ENCODE measurements around the gene GFAP.

Gene GFAP

GRCh38 chr17:44903012-44903685, 12.2 kb downstream of the GFAP start:
- no peak for DNase-seq (ENCODE audit: low read depth in 2 of 2, low spot score in 1 of 2)

DNA sequence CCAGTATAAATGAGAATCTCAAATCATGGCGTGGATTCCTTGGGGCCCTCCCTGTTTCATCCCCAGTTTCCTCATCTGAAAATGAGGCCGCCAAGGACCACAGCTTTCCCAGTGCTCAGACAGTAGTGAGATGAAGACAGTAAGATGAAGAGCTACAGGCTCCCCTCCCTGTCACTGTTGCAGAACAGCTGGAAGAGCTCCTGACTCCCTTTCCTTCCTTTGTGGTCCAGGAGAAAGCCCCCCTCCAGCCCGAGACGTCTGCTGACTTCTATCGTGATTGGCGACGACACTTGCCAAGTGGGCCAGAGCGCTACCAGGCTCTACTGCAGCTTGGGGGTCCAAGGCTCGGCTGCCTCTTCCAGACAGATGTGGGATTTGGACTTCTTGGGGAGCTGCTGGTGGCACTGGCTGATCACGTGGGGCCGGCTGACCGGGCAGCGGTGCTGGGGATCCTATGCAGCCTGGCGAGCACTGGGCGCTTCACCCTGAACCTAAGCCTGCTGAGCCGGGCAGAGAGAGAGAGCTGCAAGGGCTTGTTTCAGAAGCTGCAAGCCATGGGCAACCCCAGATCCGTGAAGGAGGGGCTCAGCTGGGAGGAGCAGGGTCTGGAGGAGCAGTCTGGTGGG, 13.1 kb downstream of the GFAP start:
- DNase-seq (ENCODE audit: low read depth in 2 of 2, low spot score in 1 of 2) = no peak

- no peak for DNase-seq (ENCODE audit: low read depth in 2 of 2, low spot score in 1 of 2)
These were observed 13.8 kb downstream of the GFAP start for GRCh38 chr17:44901411-44901921.

DNA sequence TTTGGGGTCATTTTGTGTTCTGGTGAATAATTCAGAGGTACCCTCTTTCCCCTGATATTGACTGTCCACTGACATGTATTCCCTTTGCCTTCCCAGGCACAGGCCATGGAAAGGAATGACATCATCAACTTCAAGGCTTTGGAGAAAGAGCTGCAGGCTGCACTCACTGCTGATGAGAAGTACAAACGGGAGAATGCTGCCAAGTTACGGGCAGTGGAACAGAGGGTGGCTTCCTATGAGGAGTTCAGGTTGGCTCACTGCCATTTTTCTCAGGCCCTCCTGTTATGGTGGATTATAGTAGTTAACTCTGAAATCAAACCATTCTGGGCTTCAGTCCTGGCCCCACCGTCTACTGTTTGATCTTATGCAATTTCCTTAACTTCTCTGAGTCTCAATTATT, 14.4 kb downstream of the GFAP start:
- DNase-seq (ENCODE audit: low read depth in 2 of 2, low spot score in 1 of 2) = no peak

DNA sequence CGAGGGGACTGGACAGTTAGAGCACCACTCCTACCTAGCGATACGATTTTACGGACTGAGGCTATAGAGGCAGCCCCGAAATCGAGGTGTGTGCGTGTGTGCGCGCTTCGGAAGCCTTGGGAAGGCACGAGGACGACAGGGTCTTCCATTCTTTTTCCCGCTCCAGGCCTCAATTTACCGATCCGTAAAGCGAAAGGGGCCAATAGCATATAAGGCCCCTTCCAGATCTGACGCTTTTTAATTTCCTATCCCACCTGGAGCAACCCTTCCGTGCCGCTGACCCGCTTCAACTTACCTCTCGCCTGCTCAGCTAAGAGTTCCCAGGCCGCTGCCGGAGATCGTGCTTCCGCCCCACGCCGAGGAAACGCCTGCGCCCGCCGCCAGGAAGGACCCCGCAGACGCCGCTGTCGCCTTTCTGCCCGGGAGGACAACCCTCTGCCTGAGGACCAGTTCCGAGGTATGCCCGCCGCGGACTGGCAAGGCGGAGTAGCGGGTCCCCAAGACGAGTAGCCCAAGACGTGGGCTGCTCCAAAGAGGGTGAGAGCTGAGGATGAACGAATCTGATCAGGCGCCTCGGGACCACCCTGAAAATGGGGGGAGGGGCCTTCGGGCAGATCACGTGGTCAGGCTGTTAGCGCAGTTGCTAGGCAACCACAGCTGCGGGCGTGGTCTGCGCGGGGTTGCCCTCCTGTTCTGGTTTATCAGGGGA, 16.1 kb downstream of the GFAP start, which contains the start of gene EFTUD2:
Gene EFTUD2 (minus strand): TSS at position 372 of the 709 bp plus-strand sequence. CDS start 4,924 bp downstream, outside the sequence.
- peak; percentile 84 to 89 for DNase-seq (ENCODE audit: low read depth in 2 of 2, low spot score in 1 of 2)

- no peak for DNase-seq (ENCODE audit: low read depth in 2 of 2, low spot score in 1 of 2)
These were observed 16.6 kb downstream of the GFAP start for GRCh38 chr17:44898768-44899073.

DNA sequence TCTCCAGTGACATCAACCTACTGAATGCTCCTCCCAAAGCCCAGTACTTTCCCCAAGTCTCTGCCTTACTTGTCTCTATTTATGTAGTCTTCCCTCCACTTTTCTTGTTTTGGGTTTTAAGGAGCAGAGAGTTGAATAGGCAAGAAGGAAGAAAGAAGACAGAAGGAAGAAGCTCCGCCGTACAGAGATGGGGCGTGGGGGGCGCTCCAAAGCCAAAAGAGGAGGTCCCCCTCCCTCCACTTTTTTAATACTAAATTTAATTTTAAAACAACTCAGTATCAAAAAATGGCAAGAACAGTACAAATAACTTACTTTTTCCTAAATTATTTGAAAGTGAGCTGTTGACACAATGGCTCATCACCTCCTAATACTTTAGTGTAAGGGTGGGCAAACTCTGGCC, 20.7 kb downstream of the GFAP start:
- no peak for DNase-seq (ENCODE audit: low read depth in 2 of 2, low spot score in 1 of 2)

- no peak for DNase-seq (ENCODE audit: low read depth in 2 of 2, low spot score in 1 of 2)
These were observed 23.1 kb downstream of the GFAP start for GRCh38 chr17:44892250-44892649.

- no peak for DNase-seq (ENCODE audit: low read depth in 2 of 2, low spot score in 1 of 2)
These were observed 26.3 kb downstream of the GFAP start for GRCh38 chr17:44889003-44889402.

DNA sequence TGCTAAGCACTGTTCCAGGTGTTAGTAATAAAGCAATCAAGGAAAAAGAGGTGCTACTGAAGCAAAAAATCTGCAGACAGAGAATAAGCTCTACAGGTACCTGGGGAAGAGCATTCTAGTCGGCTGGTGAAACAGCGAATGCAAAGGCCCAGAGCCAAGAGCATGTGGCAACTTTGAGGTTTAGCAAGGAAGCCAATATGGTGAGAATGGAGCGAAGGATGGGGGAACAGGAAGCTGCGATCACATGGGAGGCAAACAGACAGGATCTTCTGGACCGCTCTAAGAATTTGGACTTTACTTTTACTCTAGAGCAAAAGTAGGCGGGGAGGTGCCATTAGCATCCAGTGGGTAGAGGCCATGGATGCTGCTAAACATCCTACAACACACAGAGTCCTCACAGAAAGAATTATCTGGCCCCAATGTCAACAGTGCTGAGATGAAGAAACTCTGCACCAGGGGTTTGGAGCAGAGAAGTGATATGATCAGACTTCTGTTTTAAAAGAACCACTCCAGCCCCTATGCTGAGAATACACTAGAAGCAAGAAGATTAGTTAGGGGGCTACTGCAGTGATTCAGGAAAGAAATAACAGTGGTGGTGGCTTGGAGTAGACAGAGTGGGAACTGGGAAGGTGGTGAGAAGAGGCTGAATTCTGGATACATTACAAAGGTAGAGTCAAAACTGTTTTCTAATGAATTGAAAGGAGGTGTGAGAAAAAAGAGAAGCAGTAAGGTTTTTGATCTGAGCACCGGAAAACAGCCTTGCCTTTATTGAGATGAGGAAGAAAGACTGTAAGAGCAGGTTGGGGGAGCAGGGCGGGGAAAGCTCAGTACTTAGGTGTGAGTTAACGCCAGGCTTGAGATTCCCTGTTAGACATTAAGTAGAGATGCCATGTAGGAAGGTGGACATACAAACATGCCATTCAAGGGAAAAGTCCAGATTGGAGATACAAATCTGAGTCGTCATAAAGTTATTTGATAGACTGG, 27.0 kb downstream of the GFAP start:
- no peak for DNase-seq (ENCODE audit: low read depth in 2 of 2, low spot score in 1 of 2)

- no peak for DNase-seq (ENCODE audit: low read depth in 2 of 2, low spot score in 1 of 2)
These were observed 28.3 kb downstream of the GFAP start for GRCh38 chr17:44887016-44887415.

DNA sequence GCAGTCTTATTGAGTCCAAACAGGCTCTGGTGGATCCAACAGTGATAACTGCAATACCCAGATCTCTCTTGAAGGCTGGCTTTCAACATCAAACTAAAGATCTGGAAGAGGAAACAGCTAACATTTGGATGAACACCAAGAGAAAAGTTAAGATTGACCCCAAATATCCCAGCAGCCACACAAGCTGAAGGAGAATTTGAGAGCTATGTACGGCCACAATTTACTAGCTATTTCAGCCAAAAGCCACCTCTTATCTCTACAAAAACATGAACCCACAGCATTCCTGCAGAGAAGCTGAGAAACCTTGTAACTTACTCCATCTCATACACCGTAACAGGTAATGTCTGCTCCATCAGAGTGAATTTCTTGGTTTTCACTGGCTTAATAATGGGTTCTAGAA, 30.4 kb downstream of the GFAP start:
- DNase-seq (ENCODE audit: low read depth in 2 of 2, low spot score in 1 of 2) = no peak

- DNase-seq (ENCODE audit: low read depth in 2 of 2, low spot score in 1 of 2) = no peak
These were observed 34.2 kb downstream of the GFAP start for GRCh38 chr17:44881145-44881544.

GRCh38 chr17:44880062-44880461, 35.2 kb downstream of the GFAP start:
- DNase-seq (ENCODE audit: low read depth in 2 of 2, low spot score in 1 of 2) = no peak

GRCh38 chr17:44879376-44879775, 35.9 kb downstream of the GFAP start:
- no peak for DNase-seq (ENCODE audit: low read depth in 2 of 2, low spot score in 1 of 2)

DNA sequence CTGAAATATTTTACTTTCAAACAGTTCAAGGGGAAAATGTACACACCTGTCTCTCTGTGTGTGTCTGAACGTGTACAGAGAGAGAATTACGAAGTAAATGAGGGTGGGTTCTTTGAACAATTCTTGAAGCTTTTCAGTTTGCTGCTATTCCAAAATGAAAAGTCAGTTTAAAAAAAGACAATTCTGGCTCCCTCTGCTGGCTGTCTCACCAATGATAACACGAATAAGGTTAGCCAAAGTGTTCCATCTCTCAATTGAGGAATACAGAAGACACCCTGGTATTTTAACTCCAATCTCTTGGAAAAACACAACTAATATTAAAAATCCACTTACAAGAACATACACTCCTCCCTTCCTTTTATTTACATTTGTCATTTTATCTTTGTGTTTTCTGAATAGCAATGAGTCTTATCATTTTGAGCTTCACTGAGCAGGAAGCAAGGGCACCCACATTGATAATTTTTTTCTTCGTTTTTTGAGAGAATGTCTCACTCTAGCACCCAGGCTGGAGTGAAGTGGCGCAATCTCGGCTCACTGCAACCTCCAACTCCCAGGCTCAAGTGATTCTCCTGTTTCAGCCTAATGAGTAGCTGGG, 36.6 kb downstream of the GFAP start:
- no peak for DNase-seq (ENCODE audit: low read depth in 2 of 2, low spot score in 1 of 2)

- DNase-seq (ENCODE audit: low read depth in 2 of 2, low spot score in 1 of 2) = no peak
These were observed 38.2 kb downstream of the GFAP start for GRCh38 chr17:44877121-44877520.

GRCh38 chr17:44875761-44876160, 39.5 kb downstream of the GFAP start:
- no peak for DNase-seq (ENCODE audit: low read depth in 2 of 2, low spot score in 1 of 2)

DNA sequence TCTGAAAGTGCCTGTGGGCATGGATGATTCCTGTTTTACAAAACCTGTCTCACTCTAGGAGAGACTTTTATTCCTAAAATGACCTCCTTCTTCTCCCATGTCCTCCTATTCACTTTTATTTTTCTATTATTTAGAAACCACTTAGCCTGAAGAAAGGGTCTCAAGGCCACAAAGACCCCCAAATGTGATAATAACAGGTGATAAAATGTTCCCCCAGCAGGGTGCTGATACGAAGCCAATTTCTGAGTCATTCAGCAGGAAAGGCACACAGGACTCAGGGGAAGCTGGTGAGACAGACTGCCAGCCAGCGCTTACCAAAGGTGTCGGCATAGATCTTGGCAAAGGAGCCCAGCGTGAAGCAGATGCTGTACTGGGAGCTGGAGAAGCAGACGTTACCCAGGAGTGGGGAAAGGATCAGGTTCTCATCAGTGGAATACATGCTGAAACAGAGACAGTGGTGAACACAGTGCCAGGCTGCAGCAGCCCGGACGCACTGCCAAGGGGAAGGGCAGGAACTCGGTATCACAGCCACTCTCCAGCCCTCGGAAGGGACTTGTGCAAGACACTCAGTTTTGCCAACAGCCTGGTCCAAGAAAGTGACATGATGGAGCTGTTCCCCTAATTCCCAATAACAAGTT, 43.0 kb downstream of the GFAP start:
- DNase-seq (ENCODE audit: low read depth in 2 of 2, low spot score in 1 of 2) = no peak

- no peak for DNase-seq (ENCODE audit: low read depth in 2 of 2, low spot score in 1 of 2)
These were observed 43.7 kb downstream of the GFAP start for GRCh38 chr17:44871556-44871955.
